ENCODE measurements around the gene MTHFSD.

MTHFSD gene

DNA sequence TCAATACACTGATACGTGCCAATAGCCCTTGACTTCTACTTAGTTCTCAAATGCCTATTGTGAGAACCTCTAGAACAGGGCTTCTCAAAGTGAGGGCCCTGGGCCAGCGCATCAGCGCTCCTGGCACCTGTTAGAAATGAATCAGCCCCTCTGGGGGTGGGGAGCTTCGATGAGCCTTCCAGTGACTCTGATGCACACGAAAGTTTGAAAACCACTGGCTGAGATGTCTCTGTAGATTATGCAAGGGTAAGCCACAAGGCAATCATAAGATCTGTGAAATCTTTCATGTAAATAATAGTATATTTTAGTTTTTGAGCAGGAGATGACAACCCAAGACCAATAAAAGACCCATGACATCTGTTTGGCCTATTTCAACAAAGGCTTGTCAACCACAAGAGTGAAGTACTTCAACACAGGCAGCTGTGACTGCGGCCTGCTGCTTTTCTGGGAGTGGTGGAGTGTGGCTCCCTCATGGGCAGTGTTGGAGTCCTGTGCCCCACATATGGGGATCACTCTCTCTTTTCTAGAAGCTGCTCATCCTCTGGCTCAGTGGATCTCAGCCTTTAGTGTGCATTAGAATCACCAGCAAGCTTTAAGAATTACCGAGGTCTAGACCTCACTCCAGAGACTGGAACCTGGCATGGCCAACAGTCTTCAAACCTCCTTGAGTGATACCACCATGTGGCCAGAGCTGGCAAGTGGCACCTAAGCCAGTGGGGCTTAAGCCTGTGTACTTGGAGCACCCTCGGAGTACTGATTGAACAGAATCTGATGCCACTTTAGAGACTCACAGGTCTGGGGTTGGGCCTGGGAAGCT lies 5.8 kb downstream of the MTHFSD start:
- no peak for DNase-seq

DNA sequence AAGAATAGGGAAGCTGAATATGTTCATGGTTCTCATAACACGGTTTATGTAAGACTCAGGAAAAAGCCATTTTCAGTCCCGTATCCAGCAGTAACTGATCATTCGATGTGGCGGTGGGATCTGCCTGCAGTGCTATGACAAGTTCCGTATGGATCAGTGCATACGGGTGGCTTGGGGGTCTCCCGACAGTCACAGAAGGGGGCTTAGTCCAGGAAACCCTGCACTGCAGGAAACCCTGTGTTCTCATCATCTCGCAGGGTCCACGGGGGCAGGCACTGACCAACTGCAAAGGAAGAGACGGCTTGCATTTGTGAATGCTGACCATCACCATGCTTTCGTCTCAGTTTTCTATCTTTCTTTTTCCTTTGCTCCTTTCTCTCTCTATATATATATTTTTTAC lies 7.7 kb downstream of the MTHFSD start:
- no peak for DNase-seq

DNA sequence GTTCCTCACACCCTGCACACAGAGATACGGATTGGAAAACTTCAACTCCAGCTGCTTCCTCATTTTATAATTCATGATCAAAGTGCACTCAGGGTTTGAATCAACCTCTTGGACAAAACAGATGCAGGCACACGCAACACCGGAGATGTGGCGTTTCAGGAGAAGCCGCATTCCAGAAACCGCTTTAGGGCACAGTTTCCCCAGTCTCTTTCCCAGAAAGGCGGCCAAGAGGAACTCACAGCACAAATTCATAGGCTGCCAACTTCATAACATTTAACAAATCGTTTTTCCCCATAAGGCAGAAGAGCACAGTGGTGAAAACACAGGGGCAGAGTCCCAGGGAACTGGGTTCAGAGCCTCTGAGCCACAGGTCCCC lies 8.4 kb downstream of the MTHFSD start:
- no peak for DNase-seq

DNA sequence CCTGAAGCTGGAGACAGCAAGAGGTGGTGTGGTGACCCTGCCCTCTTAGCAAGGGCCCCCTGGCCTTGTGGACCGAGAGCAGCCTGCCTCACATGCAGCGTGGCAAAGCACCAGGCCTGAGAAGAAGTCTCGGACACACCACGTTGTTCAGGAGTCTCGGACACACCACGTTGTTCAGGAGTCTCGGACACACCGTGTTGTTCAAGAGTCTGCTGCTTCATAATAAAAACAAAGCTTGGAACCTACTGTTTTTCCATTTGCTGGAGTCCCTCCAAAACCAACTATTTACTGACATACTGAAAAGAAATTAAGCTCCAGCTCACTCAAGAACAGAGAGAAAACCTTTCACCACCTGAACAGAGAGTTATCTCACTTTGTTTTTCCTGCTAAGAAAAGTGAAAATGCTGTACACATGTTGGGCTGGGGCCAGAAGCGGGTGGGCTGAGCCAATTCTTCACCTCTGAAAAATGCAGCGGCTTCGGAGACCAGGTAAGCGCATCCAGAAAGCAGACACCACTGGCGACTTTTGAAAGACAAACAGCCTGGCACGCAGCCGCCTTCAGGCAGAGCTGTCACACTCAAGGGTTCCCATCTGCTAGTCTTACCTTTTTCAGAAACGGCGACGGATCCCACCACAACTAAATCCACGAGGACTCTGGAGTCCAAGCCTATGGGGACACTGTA lies 8.9 kb downstream of the MTHFSD start:
- DNase-seq, result no peak

DNA sequence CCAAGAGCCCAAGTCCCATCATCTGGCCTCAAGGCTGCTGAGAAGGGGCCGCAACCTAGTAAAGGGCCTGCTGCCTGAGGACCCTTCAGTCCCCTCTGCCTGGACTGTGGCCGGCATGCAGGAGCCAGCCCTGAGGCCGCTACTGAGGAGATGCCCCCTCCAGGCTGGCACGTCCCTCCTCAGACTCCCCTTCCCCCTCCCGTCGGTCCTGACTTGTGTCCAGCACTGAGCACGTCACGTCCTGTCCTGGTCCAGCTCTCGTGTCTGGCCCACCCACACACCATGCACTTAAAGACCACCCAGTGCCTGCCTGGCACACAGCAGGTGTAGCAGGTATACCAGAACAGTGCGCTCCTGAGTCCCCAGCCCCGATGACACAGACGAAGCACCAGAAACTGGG lies 9.6 kb downstream of the MTHFSD start:
- DNase-seq, result no peak

DNA sequence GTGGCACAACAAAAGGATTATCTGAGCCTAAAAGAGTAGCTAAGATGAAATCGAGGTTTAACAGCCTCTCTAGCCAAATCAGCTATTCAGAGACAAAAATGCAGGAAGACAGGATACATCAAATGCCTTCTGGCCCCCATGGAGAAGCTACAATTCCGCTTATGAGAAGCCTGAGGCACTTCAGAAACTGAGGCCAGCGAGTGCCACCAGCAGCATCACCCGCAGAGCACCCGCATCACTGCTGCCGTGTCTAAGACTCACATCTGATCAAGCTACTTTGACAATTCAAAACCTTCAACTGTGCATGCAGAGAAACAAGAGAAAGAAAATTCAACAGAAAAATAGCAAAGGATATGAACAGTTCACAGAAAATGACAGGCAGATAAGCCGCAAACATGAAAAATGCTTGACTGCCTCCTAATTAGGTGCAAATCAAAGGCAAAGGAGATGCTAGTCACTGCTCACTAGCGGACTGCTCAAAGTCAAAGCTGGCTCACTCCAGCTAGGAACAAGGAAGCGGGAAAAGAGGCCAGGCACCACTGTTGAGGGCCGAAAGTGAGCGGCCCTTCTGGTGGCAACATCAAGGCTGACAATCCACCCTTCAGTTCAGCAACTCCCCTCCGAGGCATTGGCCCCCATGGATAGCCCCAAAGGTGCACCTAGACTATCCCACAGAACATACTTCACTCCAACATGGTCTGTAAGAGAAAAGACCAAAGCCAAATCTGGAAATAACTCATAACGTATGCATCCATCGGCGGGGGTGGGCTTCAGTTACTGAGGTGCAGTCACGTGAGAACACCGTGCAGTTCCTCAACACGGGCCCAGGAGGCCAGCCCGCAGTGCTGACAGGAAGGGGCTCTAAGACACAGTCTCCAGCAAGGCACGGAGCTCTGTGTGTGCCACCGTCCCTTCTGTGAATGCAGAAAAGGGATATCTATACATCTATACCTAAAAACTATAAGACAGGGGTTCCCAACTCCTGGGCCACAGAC lies 12.0 kb downstream of the MTHFSD start:
- DNase-seq, result no peak

DNA sequence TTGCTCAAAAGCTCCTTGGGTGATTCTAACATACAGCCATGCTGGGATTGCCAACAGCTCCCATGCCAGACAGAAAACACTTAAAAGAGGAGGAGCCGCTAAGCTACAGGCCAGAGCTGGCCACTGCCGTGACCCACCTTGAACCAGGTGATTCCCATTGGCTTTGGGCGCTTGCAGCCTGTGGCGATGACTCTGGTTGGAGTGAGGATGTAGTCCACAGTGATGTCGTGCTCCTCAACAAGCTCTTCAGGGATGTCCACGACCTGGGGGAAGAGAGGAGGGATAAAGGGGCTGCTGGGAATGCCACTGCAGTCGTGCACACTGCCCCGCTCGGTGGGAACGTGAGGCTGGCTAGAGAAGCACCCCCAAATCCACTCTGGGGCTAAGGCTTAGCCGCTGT lies 13.5 kb downstream of the MTHFSD start:
- DNase-seq, result no peak

DNA sequence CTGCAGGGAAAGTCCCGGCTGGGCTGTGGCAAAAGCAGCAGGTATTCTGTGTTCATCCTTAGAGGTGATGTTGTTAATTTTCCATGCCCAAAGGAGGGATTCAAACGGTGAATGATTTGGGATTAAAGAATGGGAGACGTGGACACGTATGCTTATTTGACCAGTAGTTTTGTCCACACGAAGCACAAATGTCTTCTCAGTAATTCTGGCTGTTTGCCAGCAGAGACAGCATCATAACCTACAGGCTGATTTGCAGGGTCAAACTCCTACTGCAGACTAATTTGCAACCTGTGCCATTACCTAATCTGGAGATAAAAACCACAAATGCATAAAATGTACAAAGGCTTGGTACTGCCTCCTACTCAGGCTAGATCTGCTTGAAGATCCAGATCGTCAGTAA lies 14.1 kb downstream of the MTHFSD start:
- DNase-seq, result no peak

DNA sequence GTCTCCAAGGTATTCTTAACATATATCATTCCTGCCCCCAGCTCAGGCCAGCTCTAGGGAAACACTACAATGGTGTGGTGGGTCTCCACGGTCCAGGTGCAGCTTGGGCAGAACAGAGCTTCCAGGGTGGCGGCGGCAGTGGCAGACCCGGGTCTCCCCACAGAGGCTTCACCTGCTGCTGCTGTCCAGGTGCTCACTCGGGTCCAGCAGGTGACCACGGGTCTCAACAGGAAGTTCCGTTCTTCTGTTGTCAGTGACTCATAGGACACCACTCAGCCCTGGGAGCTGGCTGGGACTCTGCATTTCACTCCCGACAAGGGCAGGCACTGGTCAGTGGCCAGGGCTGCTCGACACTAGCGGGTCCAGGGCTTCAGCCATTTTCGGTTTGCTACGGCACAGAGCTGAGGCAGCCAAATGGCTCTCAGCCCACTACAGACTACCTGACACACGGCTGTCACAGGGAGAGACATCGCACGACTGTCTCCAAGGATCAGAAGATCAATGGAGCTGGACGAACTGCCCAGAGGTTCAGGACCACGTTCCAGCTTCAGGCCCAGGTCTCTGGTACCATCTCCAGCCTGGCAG lies 16.7 kb downstream of the MTHFSD start:
- DNase-seq, result no peak

DNA sequence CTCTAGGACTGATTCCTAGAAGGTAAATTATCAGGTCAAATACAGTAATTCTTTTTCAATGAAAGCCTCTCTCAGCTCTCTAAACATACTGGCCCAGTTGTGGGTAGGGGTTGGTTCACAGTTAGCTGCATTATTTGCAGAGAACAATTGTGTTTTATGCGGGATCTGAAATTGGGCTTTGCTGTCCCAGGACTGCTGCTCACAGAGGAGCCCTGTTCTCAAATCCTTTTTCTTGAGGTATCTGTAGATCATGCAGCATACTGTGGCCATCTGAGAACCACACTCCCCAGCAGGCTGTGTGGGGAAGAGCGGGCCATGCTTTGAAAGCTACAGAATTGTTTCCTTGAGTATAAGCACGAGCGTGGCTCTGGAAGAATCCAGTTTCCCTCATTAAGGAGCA lies 17.5 kb downstream of the MTHFSD start:
- no peak for DNase-seq

DNA sequence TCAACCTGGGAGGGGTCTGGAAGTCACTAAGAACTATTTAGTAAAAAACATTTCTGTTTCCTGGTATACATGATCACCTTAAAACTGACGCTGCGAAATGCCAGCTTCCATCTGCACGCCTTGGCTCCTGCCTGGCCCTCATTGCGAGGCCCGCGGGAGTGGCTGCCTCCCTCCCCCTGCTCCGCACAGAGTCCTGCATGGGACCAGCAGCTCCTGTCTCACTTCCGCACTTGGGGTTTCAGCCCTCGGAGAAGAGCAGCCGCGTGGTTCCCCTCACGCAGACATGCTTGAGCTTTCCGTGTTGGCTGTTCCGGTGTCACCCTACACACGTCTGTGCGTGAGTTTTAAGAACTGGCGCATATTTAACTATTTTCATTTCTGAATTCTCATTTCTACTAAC lies 18.4 kb downstream of the MTHFSD start:
- DNase-seq, result no peak

DNA sequence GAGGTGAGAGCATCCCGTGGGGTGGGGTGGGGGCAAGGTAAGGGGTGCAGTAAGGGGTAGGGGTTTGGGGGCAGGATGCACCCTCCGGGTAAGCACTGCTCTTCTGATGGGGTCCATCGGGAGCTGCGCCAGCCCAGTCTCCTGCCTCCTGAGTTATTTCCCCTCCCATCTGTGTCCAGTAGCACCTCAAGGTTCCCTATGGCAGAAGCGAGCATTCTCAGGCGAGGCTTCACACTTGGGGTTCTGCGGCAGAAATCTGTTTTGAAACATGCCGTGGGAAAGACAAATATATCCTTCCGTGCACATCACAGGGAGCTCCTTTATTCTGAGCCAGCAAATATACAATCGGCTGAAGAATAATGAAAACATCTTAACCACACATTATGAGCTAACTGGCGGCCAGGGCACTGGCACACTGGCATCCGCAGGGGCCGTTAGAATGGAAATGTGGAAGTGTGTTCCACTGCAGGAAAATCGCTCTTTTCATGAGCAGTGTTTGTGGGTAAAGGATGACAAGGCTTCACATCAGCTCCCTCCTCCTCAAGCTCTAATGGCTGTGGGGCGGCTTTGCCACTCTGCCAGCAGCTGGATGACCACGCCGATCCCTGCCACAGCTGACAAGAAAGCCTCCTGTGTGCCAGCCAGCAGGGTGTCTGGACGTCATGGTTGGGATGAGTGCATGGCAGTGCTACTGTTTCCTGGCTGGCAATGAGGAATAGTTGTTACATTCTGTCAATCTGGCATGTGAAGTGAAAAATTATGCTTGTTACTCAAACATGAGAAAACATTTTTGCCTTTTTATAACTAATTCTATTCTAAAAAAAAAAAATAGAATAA lies 20.0 kb downstream of the MTHFSD start:
- no peak for DNase-seq

DNA sequence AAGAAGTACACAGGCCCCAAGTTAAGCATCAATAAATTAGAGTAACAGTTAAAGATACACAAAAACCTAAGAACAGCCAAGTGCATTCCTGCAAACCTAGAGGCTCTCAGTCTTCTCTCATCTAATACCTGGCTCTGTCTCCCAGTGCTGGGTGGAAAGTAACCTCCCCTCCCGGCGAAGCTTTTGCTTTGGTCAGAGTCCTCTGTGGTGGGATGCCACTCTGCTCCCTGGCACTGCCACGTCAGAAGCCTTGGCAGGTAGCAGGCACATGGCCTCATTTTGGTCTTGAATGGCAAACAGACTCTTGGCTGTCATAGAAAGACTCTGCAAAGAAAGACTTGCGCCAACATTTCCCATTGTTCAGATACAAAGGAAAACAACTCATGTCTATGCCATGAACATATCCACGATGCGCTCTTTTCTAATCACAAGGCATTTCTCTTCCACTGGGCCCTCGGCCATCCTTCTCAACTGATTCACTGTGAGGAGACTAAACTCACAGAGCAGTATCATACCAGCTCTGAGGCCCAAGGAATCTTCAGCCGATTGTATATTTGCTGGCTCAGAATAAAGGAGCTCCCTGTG lies 21.2 kb downstream of the MTHFSD start:
- no peak for DNase-seq

DNA sequence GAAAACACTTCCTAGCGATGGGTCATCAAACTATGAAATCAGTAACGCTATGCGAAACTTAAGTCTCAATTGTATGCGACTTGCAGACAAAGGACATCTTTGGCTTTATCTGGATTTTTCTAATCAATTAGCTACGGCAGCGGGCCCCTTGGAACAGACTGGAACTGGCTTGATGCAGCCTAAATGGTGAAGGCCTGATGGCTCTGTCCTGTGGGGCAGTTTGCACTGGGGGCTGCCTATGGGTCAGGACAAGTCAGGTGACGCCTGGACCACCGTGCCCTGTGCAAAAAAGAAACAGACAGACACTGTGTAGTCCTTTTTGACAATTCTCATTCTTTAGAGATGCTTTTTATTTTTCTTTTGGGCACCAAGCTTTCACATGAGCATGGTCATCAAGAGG lies 22.0 kb downstream of the MTHFSD start:
- DNase-seq, result no peak

DNA sequence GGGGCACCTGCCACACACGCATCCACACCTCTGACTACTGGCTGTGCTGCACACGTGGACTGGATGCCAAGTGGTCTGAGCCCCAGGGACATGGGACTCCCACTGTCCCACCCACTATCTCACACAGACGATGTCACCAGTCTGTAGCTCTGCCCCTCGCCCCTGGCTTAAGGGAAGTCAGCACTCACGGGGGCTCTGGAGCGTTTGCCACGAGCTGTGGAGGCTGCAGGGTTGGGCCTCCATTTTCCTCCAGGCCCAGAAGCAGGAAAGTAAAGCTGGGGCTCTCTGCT lies 22.6 kb downstream of the MTHFSD start:
- no peak for DNase-seq

DNA sequence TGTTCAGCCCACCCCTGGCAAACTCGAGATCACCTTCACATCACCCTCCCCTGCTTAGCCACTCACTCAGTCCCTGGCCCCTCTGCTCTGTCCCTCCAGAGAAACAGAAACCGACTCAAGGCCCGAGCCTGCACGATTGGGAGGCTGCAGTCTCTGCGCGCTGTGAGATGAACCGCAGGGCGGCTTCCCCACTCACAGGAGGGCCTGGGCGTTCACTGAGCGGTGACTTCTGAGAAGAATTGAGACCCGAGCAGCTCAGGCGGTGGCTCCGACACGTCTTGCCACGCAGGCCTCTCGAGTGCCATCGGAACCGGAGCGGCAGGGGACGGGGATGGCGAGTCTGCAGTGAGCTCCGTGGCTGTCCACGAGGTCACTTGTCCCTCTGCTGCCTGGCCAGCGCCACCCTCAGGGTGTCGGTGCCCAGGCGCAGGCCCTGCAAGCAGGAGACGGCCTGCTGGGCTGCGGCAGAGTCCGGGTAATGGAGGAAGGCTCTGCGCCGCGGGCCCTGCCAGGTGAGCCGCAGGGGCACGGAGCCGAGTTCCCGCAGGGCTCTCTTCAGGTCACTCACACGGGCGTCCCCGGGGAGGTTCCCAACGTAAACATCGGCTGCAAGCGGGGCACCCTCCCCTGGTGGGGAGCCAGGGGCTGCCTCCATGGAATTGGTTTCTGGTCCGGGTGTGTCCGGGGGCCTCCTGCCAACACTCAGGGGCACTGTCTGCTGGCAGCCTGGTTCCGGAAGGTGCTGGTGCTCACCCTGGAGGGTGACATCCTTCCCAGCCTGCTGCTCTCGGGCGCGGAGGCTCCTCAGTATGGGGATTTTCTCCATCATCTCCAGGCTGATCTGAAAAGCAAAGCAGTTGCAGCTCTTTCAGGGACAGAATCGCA lies 23.2 kb downstream of the MTHFSD start:
- no peak for DNase-seq

DNA sequence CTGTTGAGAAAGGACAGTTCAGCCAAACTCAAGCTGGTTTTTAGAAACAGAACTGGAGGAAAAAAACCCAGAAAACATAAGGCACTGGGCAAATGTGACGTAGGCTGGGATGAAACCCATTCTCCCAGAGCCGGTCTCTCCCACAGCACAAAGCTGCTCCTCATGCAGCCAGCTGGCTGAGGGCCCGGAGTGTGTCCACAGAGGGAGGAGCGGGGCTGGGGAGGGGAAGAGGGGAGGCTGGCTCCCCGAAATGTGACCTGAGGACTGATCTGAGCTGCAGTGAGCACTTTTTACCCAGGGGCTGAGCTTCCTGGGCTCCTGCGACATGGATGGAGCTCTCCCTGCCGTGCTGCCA lies 23.9 kb downstream of the MTHFSD start:
- DNase-seq, result no peak

DNA sequence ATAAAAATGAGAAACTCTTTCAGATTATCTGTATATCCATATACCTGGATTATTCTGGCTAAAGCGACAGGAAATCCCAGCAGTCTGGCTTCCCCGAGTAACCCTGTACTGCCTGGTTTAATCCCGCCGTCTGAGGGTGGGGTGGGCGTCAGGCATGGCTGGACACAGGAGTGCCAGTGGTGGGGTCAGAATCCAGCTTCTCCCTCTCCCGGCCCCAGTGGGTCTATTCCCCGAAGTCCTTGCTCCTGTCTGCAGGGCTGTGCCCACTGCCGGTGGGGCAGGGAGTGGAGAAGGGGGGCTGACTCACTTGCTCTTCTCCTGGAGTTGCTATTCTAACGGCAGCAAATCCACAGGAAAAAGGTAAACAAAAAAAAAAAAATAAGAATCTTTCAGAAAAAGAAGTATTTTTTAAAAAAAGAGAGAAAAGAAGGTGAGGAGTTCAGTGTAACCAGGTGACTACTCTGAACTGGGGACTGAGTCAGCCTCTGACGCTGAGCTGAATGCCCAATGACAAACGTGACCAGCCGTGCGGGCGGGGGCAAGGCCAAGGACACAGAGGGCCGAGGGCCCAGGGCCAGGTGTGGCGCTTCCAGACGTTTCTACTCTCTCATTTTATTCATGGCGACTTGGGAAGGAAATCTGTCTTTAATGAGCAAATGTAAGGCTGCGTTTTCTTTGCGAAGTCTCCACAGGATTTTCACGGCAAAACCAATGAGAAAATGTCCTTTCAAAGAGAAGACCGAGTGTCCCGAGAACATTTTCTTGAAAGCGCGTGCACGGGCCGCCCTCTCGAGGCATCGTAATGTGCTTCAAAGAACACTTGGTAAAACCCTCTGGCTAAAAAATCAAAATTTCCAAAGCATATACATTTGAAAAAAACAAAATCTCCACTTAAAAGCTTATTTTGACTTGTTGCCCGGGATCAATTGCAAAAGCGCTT lies 24.5 kb downstream of the MTHFSD start:
- DNase-seq, result no peak

DNA sequence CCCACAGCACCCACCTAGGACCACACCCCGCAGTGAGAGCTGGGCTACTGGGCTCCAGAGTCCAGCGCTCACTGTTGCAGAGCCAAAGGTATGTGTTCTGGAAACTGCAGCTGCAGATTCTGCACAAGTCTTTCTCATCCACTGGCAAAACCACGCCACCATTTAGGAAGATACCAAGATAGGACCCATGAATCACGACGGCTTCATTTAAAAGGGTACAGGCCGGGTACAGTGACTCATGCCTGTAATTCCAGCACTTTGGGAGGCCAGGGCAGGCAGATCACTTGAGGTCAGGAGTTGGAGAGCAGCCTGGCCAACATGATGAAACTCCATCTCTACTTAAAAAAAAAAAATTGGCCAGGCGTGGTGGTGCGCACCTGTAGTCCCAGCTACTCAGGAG lies 25.9 kb downstream of the MTHFSD start:
- DNase-seq, result no peak

Measured in inflammatory macrophage (primary cell).